A549 (cell line): Measurements from ENCODE around the gene ANKRD13D. TPM values are rescaled to one million over a fixed set of nuclear protein-coding genes. Genes with fewer than 3 reads are reported as not detected.

ENCODE experiments used
- ATAC-seq, 2 experiments: fragments of 200-7000 bp in 1 of 2; fragments of >200 bp in 1 of 2; cut with Nextera tagmentation in 1 of 2; cut with Tn5 transposase in 1 of 2; 3 replicates each; pipeline versions ENCODE4 v1.8.0 to v1.9.1; 2018 to 2020; ENCODE audit warnings: mild to moderate bottlenecking in 1 of 2, moderate library complexity in 1 of 2
- CTCF ChIA-PET: fragments of 300-600 bp; sonication (Branson Sonifier 250); formaldehyde crosslinking; extraction: SDS; loops from one replicate; lab custom pipeline; 2021; ENCODE audit warnings: antibody characterized with exemption, inconsistent platforms; lab: Yijun Ruan, JAX
- POLR2A ChIA-PET: fragments of 350-600 bp; formaldehyde crosslinking; extraction: SDS; loops from one replicate; lab custom pipeline; 2021; ENCODE audit warnings: antibody characterized with exemption, inconsistent platforms; lab: Yijun Ruan, JAX
- DNase-seq, 2 experiments: peaks; one replicate each; pipeline versions ENCODE4 v3.0.0 to v3.0.0-alpha.2; 2011 to 2016; ENCODE audit warnings: low read depth in 1 of 2, low spot score in 1 of 2
- FAIRE-seq: peaks from 2 replicates; lab custom pipeline; 2011; peaks lifted over from hg19 to GRCh38; lab: Jason Lieb, UNC
- H3K27ac ChIP-seq, 2 experiments: fragments of >200 bp; sonication (Bioruptor Twin); formaldehyde crosslinking; 3 replicates each; pipeline ENCODE4 v1.5.1; 2016 to 2017
- H3K4me1 ChIP-seq: fragments of >200 bp; sonication (Bioruptor Twin); formaldehyde crosslinking; 3 replicates; pipeline ENCODE4 v1.6.1; 2016
- H3K4me2 ChIP-seq: fragments of >200 bp; sonication (Bioruptor Twin); formaldehyde crosslinking; 3 replicates; pipeline ENCODE4 v1.6.1; 2016
- H3K4me3 ChIP-seq: fragments of >200 bp; sonication (Bioruptor Twin); formaldehyde crosslinking; 3 replicates; pipeline ENCODE4 v1.5.1; 2016
- H3K9me3 ChIP-seq: fragments of >200 bp; sonication (Bioruptor Twin); formaldehyde crosslinking; 3 replicates; pipeline ENCODE4 v1.6.1; 2016
- CHD4 ChIP-seq: fragments of 200-600 bp; sonication (generic); IDR thresholded peaks from 2 replicates; pipeline ENCODE4 v1.6.1; 2016; ENCODE audit warnings: antibody characterized with exemption, mild to moderate bottlenecking, borderline replicate concordance
- EHF ChIP-seq: fragments of 250-450 bp; sonication (Bioruptor Pico); IDR thresholded peaks from 2 replicates; pipeline ENCODE4 v1.5.0; 2020; ENCODE audit warnings: mild to moderate bottlenecking
- FOSL2 ChIP-seq, 2 experiments: fragments of 450-650 bp in 1 of 2; fragments of >200 bp in 1 of 2; sonication (Bioruptor Twin) in 1 of 2; formaldehyde crosslinking; IDR thresholded peaks; 2 replicates each; pipeline versions ENCODE4 v1.5.0 to v1.6.1; 2016 to 2020; ENCODE audit warnings: mild to moderate bottlenecking in 1 of 2, moderate library complexity in 1 of 2
- GATA3 ChIP-seq: IDR thresholded peaks from 2 replicates; pipeline ENCODE4 v1.6.1; 2012; ENCODE audit warnings: borderline replicate concordance
- HOXA7 ChIP-seq: fragments of 250-450 bp; sonication (Bioruptor Pico); IDR thresholded peaks from 2 replicates; pipeline ENCODE4 v1.5.0; 2020; ENCODE audit warnings: mild to moderate bottlenecking, moderate library complexity
- HOXB13 ChIP-seq: fragments of 250-450 bp; sonication (Bioruptor Pico); IDR thresholded peaks from 2 replicates; pipeline ENCODE4 v1.5.0; 2020; ENCODE audit warnings: low read depth, mild to moderate bottlenecking, moderate library complexity
- MAFK ChIP-seq: fragments of 450-650 bp; IDR thresholded peaks from 2 replicates; pipeline ENCODE4 v1.6.1; 2014; ENCODE audit not compliant: partially characterized antibody
- NFE2L2 ChIP-seq: fragments of 150-350 bp; conservative IDR thresholded peaks from 2 replicates; pipeline ENCODE4 v1.6.1; 2014; ENCODE audit warnings: low read length
- NR3C1 ChIP-seq: fragments of >200 bp; sonication (Bioruptor Twin); formaldehyde crosslinking; IDR thresholded peaks from 3 replicates; pipeline ENCODE4 v1.6.1; 2017
- RARB ChIP-seq: fragments of 250-450 bp; sonication (Bioruptor Pico); IDR thresholded peaks from 2 replicates; pipeline ENCODE4 v1.8.0; 2021; ENCODE audit warnings: mild to moderate bottlenecking, moderate library complexity
- RNF2 ChIP-seq: fragments of 200-600 bp; sonication (generic); IDR thresholded peaks from 2 replicates; pipeline ENCODE4 v1.6.1; 2016; ENCODE audit warnings: low read depth, mild to moderate bottlenecking, antibody characterized with exemption, moderate library complexity, borderline replicate concordance
- SREBF2 ChIP-seq: fragments of 450-650 bp; IDR thresholded peaks from 2 replicates; pipeline ENCODE4 v1.6.1; 2014; ENCODE audit warnings: mild to moderate bottlenecking, moderate library complexity
- ZC3H11A ChIP-seq: fragments of 450-650 bp; IDR thresholded peaks from 2 replicates; pipeline ENCODE4 v1.6.1; 2014; ENCODE audit warnings: antibody characterized with exemption, mild to moderate bottlenecking
- WGBS: methylation state at CpG from one replicate; pipeline ENCODE4 v1.1.6; 2017; ENCODE audit errors: missing lambda C conversion rate; 5-methylcytosine and 5-hydroxymethylcytosine counted together
- polyA plus RNA-seq, 4 experiments: library from polyadenylated mRNA; depleted of rRNA in 3 of 4; stranded (reverse); fragments of >200 nt; fragmentation: RNase III in 1 of 4; extraction: RNeasy Plus Mini Kit Qiagen cat#74134 plus additional on column Dnase treatment in 1 of 4; gene quantifications; 2 replicates in 3 of 4; 3 replicates in 1 of 4; pipeline ENCODE4 v1.2.3, GENCODE V29; 2011 to 2017
- TF ChIP-seq, protein P1 (sequence below): IDR thresholded peaks from 2 replicates; pipeline ENCODE4 v1.6.1; 2012
- TF ChIP-seq, protein P2 (sequence below): IDR thresholded peaks from 2 replicates; pipeline ENCODE4 v1.6.1; 2012
- TF ChIP-seq, protein P3 (sequence below): fragments of >200 bp; sonication (Bioruptor Twin); formaldehyde crosslinking; IDR thresholded peaks from 3 replicates; pipeline ENCODE4 v1.5.1; 2016
- TF ChIP-seq, protein P4 (sequence below): fragments of 450-650 bp; IDR thresholded peaks from 2 replicates; pipeline ENCODE4 v1.6.1; 2014; ENCODE audit warnings: antibody characterized with exemption
- TF ChIP-seq, protein P5 (sequence below): fragments of >200 bp; sonication (Bioruptor Twin); formaldehyde crosslinking; IDR thresholded peaks from 3 replicates; pipeline ENCODE4 v1.6.1; 2016
- TF ChIP-seq, protein P6 (sequence below): fragments of 200-600 bp; sonication (generic); IDR thresholded peaks from 2 replicates; pipeline ENCODE4 v1.6.1; 2016; ENCODE audit warnings: antibody characterized with exemption, mild to moderate bottlenecking, moderate library complexity
- TF ChIP-seq, protein P7 (sequence below): fragments of >200 bp; sonication (Bioruptor Twin); formaldehyde crosslinking; IDR thresholded peaks from 2 replicates; pipeline ENCODE4 v1.6.1; 2016

The ANKRD13D gene
- polyA plus RNA-seq, 2 of the 4 experiments (the other 2 are of a cell fraction) = 17.0 to 24.2 TPM

DNA sequence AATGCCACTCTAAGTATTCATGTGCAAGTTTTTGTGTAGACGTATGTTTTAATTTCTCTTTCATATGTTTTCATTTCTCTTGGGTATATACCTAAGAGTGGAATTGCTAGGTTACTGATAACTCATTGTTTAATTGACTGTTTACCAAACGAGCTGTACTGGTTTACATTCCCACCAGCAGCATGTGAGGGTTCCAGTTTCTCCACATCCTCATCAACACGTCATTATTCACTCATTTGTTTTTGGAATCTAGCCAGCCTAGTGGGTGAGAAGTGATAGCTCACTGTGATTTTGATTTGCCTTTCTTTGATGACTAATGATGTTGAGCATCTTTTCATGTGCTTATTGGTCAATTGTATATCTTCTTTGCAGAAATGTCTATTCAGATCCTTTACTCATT lies 4.0 kb downstream of the ANKRD13D start:
- H3K27ac ChIP-seq = no peak overlapping the region
- POLR2A ChIA-PET = no interaction called here
- FAIRE-seq = no peak

DNA sequence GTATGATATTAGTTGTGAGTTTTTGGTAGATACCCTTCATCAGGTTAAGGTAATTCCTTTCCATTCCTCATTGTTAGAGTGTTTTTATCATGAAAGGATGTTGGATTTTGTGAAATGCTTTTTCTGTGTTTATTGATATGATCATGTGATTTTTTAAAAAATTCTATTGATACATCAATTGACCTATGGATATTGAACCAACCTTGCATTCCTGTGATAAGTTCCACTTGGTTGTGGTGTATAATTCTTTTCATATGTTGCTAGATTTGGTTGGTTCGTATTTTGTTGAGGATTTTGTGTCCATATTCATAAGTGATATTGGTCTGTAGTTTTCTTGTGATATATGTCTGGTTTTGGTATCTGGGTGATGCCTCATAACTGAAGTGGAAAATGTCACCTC lies 6.7 kb downstream of the ANKRD13D start:
- no peaks in the 10 kb centered on the region; the same call in 1 of the 3 replicates for H3K4me1 ChIP-seq
- H3K9me3 ChIP-seq = peaks cover 18% of the 10 kb centered on the region
- TF ChIP-seq EHF = no peak
- no peak for TF ChIP-seq ZC3H11A
- TF ChIP-seq, protein P1, sequence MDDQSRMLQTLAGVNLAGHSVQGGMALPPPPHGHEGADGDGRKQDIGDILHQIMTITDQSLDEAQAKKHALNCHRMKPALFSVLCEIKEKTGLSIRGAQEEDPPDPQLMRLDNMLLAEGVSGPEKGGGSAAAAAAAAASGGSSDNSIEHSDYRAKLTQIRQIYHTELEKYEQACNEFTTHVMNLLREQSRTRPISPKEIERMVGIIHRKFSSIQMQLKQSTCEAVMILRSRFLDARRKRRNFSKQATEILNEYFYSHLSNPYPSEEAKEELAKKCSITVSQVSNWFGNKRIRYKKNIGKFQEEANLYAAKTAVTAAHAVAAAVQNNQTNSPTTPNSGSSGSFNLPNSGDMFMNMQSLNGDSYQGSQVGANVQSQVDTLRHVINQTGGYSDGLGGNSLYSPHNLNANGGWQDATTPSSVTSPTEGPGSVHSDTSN = no peak
- TF ChIP-seq SREBF2 = no peak
- TF ChIP-seq, protein P2, sequence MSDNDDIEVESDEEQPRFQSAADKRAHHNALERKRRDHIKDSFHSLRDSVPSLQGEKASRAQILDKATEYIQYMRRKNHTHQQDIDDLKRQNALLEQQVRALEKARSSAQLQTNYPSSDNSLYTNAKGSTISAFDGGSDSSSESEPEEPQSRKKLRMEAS = no peak
- no peak for TF ChIP-seq RNF2
- TF ChIP-seq RARB = no peak
- no peak for TF ChIP-seq CHD4
- TF ChIP-seq GATA3 = no peak
- TF ChIP-seq, protein P3, sequence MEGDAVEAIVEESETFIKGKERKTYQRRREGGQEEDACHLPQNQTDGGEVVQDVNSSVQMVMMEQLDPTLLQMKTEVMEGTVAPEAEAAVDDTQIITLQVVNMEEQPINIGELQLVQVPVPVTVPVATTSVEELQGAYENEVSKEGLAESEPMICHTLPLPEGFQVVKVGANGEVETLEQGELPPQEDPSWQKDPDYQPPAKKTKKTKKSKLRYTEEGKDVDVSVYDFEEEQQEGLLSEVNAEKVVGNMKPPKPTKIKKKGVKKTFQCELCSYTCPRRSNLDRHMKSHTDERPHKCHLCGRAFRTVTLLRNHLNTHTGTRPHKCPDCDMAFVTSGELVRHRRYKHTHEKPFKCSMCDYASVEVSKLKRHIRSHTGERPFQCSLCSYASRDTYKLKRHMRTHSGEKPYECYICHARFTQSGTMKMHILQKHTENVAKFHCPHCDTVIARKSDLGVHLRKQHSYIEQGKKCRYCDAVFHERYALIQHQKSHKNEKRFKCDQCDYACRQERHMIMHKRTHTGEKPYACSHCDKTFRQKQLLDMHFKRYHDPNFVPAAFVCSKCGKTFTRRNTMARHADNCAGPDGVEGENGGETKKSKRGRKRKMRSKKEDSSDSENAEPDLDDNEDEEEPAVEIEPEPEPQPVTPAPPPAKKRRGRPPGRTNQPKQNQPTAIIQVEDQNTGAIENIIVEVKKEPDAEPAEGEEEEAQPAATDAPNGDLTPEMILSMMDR = no peak
- TF ChIP-seq, protein P4, sequence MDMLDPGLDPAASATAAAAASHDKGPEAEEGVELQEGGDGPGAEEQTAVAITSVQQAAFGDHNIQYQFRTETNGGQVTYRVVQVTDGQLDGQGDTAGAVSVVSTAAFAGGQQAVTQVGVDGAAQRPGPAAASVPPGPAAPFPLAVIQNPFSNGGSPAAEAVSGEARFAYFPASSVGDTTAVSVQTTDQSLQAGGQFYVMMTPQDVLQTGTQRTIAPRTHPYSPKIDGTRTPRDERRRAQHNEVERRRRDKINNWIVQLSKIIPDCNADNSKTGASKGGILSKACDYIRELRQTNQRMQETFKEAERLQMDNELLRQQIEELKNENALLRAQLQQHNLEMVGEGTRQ = no peak
- TF ChIP-seq HOXB13 = no peak
- TF ChIP-seq MAFK = no peak
- no peak for TF ChIP-seq NFE2L2
- no peak for TF ChIP-seq HOXA7 (CRISPR knock-in tag)
- no peak for TF ChIP-seq FOSL2 (IDR thresholded peaks at IDR 0.05)
- no peak for TF ChIP-seq FOSL2 (CRISPR knock-in tag; IDR thresholded peaks at IDR 0.05)
- H3K27ac ChIP-seq = no peak overlapping the region
- DNase-seq = no peak
- ChIA-PET CTCF (interaction anchor here (0.8 kb wide), 1 partner anchor 21 kb away, joined by 4 read pairs; no protein-coding TSS in a partner anchor), POLR2A (no interaction called here)
- H3K4me3 ChIP-seq = no peak overlapping the region
- H3K4me2 ChIP-seq = no peak overlapping the region
- no peak for FAIRE-seq
- ATAC-seq = no peak
- WGBS = 96% methylated on average over 1 of the region's 1 CpG

More for the DNA sequence above, 4.0 kb downstream of the ANKRD13D start:
- H3K4me1 ChIP-seq = peaks cover 11% of the 10 kb centered on the region
- peaks cover 18% of the 10 kb centered on the region for H3K9me3 ChIP-seq
- ATAC-seq = no peak
- H3K4me3 ChIP-seq = no peak overlapping the region
- TF ChIP-seq, protein P5, sequence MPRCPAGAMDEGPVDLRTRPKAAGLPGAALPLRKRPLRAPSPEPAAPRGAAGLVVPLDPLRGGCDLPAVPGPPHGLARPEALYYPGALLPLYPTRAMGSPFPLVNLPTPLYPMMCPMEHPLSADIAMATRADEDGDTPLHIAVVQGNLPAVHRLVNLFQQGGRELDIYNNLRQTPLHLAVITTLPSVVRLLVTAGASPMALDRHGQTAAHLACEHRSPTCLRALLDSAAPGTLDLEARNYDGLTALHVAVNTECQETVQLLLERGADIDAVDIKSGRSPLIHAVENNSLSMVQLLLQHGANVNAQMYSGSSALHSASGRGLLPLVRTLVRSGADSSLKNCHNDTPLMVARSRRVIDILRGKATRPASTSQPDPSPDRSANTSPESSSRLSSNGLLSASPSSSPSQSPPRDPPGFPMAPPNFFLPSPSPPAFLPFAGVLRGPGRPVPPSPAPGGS = no peak
- TF ChIP-seq, protein P2 = no peak
- TF ChIP-seq, protein P6, sequence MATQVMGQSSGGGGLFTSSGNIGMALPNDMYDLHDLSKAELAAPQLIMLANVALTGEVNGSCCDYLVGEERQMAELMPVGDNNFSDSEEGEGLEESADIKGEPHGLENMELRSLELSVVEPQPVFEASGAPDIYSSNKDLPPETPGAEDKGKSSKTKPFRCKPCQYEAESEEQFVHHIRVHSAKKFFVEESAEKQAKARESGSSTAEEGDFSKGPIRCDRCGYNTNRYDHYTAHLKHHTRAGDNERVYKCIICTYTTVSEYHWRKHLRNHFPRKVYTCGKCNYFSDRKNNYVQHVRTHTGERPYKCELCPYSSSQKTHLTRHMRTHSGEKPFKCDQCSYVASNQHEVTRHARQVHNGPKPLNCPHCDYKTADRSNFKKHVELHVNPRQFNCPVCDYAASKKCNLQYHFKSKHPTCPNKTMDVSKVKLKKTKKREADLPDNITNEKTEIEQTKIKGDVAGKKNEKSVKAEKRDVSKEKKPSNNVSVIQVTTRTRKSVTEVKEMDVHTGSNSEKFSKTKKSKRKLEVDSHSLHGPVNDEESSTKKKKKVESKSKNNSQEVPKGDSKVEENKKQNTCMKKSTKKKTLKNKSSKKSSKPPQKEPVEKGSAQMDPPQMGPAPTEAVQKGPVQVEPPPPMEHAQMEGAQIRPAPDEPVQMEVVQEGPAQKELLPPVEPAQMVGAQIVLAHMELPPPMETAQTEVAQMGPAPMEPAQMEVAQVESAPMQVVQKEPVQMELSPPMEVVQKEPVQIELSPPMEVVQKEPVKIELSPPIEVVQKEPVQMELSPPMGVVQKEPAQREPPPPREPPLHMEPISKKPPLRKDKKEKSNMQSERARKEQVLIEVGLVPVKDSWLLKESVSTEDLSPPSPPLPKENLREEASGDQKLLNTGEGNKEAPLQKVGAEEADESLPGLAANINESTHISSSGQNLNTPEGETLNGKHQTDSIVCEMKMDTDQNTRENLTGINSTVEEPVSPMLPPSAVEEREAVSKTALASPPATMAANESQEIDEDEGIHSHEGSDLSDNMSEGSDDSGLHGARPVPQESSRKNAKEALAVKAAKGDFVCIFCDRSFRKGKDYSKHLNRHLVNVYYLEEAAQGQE = no peak
- TF ChIP-seq NR3C1 = no peak
- TF ChIP-seq, protein P7, sequence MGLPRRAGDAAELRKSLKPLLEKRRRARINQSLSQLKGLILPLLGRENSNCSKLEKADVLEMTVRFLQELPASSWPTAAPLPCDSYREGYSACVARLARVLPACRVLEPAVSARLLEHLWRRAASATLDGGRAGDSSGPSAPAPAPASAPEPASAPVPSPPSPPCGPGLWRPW = no peak
- WGBS = 70% methylated on average over 3 of the region's 3 CpGs
- no peak for DNase-seq
- H3K4me2 ChIP-seq = no peak overlapping the region
- CTCF ChIA-PET = interaction anchor here (1.6 to 3.5 kb wide), 4 partner anchors 12 to 31 kb away, joined by 6 to 13 read pairs (median 10); no protein-coding TSS in a partner anchor
